Osteocyte (in vitro differentiated cells): ENCODE measurements around the gene CFAP61. TPM values are rescaled to one million over a fixed set of nuclear protein-coding genes. Genes with fewer than 3 reads are reported as not detected.
A peak's percentile ranks its signal among the peaks of the same experiment; 100 is the strongest.

Experiments used
- DNase-seq: peaks from one replicate; pipeline ENCODE4 v3.0.0; 2021; ENCODE audit warnings: mixed read lengths; ENCODE audit not compliant: unreplicated experiment; ENCODE audit errors: extremely low spot score
- H3K27ac Mint-ChIP-seq: one replicate; pipeline ENCODE4 v1.8.0; 2021; ENCODE audit warnings: mild to moderate bottlenecking, mixed read lengths; ENCODE audit not compliant: unreplicated experiment
- H3K27me3 Mint-ChIP-seq: one replicate; pipeline ENCODE4 v1.8.0; 2021; ENCODE audit warnings: mixed read lengths; ENCODE audit not compliant: unreplicated experiment
- H3K36me3 Mint-ChIP-seq: one replicate; pipeline ENCODE4 v1.8.0; 2021; ENCODE audit warnings: mixed read lengths; ENCODE audit not compliant: unreplicated experiment
- H3K4me1 Mint-ChIP-seq: one replicate; pipeline ENCODE4 v1.8.0; 2021; ENCODE audit warnings: mixed read lengths; ENCODE audit not compliant: unreplicated experiment
- H3K4me3 Mint-ChIP-seq: one replicate; pipeline ENCODE4 v1.8.0; 2021; ENCODE audit warnings: mild to moderate bottlenecking, moderate library complexity, mixed read lengths; ENCODE audit not compliant: unreplicated experiment
- H3K9me3 Mint-ChIP-seq: one replicate; pipeline ENCODE4 v1.8.0; 2021; ENCODE audit warnings: mixed read lengths; ENCODE audit not compliant: unreplicated experiment
- total RNA-seq: library from RNA; stranded (reverse); gene quantifications from 2 replicates; pipeline ENCODE4 v1.2.1, GENCODE V29; 2021
- TF ChIP-seq, protein P1 (sequence below): fragments of 200-600 bp; sonication (generic); IDR thresholded peaks from 2 replicates; pipeline ENCODE4 v1.5.0; 2021; ENCODE audit warnings: antibody characterized with exemption, mild to moderate bottlenecking, moderate library complexity

The CFAP61 gene
- total RNA-seq, 1 donor from 2014 or later, result not detected

GRCh38 chr20:20362774-20363433, 310.6 kb downstream of the CFAP61 start:
- DNase-seq, result no peak
- Mint-ChIP-seq H3K4me1 (peaks cover 11% of the 10 kb centered on the region), H3K4me3 (no peak overlapping the region), H3K9me3 (no peaks in the 10 kb centered on the region), H3K27me3 (peaks cover 78% of the 10 kb centered on the region), H3K27ac (no peak overlapping the region), H3K36me3 (no peaks in the 10 kb centered on the region)
- TF ChIP-seq, protein P1, sequence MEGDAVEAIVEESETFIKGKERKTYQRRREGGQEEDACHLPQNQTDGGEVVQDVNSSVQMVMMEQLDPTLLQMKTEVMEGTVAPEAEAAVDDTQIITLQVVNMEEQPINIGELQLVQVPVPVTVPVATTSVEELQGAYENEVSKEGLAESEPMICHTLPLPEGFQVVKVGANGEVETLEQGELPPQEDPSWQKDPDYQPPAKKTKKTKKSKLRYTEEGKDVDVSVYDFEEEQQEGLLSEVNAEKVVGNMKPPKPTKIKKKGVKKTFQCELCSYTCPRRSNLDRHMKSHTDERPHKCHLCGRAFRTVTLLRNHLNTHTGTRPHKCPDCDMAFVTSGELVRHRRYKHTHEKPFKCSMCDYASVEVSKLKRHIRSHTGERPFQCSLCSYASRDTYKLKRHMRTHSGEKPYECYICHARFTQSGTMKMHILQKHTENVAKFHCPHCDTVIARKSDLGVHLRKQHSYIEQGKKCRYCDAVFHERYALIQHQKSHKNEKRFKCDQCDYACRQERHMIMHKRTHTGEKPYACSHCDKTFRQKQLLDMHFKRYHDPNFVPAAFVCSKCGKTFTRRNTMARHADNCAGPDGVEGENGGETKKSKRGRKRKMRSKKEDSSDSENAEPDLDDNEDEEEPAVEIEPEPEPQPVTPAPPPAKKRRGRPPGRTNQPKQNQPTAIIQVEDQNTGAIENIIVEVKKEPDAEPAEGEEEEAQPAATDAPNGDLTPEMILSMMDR, result no peak

DNA sequence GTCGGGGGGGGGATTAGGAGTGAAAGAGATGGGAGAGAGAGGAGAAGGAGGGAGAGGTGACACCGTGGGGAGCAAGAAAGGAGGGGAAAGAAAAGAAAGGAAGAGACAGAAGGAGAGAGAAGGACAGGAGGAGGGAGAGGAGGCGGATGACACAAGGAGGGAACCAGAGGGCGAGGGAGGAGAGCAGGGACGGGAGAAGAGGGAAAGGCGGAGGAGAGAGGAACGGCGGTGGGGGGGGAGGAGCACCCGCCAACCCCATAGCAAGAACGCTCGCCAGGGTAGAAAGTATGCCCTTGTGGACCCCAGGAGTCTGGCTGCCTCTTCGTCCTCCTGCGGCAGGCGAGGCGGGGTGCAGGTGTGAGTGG, 311.1 kb downstream of the CFAP61 start:
- no peaks in the 10 kb centered on the region for H3K9me3 Mint-ChIP-seq
- no peak overlapping the region for H3K27ac Mint-ChIP-seq
- no peaks in the 10 kb centered on the region for H3K36me3 Mint-ChIP-seq
- H3K4me1 Mint-ChIP-seq, result peaks cover 11% of the 10 kb centered on the region
- TF ChIP-seq, protein P1, result no peak
- H3K27me3 Mint-ChIP-seq, result peaks cover 78% of the 10 kb centered on the region
- no peak overlapping the region for H3K4me3 Mint-ChIP-seq
- DNase-seq, result no peak

DNA sequence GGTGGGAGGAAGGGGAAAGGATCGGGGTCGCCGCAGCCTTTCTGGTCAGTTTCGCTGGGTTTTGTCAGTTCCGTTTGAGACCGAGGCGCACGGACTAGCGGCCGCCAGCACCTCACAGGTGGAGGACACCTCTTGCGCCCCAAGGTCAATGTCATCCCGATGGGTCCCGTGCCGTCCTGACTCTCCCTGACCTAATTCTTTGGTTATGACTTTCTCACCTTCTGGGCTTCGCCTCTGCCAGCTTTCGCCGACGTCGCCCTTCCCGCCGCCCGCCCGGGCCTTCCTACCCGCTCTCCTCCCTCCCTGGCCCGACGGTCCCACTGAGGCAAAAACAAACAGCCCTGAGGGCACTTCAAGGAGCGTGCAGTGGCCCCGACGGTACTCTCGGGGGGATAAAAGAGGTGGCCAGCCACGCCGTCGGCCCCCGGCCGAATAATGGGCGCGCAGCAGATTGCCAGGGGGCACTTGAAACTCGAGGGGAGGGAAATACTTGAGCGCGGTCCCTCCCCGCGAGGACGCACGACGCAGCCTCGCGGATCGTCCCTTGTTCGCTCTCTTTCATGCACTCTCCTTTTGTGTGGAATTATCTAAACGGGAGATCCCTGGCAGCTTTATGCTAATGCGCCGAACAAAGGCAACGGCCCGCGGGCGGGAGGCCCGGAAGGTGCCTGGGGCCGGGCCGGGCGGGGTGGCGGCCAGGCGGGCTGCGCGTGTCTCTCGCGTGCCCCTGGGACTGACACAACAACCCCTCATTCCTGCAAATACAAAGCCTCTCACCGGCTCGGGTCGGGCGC, 311.7 kb downstream of the CFAP61 start:
- Mint-ChIP-seq H3K36me3 (no peaks in the 10 kb centered on the region), H3K27me3 (peaks cover 74% of the 10 kb centered on the region), H3K4me3 (no peak overlapping the region), H3K27ac (no peak overlapping the region), H3K4me1 (peaks cover 11% of the 10 kb centered on the region), H3K9me3 (no peaks in the 10 kb centered on the region)
- TF ChIP-seq, protein P1, result no peak
- peak; percentile 84 for DNase-seq

DNA sequence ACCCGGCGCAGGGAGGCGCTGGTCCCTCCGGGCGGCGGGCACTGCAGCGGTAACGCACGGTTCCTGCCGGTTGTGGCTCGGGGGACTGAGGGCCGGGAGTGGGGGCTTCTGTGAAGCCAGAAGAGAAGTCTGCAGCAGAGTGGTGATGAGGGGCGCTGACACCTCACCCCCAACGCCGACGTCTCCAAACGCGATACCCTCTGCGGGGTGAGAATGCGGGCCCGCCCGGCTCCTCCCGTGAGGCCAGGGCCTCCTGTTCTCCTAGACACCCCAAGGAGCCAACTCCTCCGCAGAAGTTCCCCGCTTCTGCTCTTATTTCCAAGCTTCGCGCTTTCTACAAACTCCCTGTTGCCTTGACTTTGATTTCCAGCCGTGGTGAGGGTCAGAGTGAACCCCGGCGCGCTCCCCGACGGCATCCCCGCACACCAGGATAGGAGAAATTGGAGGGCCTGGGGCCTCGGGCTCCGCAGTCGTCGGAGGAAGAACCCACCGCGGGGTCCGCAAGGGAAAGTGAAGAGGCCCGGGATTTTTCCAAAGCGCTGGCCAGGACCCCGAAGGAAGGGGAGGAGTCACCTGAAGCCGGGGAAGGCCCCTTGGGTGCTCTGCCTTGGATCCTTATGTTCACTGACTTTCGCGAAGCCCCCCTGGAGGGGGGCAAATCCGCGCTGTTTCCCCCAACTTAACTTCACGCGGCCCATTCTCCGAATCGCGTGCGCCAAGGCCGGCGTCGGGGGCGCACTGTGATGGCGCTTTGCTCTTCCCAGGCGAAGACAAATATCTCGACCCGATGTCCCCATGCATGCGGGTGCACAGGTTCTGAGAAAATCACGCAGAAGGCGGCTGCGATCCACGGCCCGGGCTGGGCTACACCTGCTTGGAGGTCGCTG, 312.5 kb downstream of the CFAP61 start:
- no peak for DNase-seq
- H3K27me3 Mint-ChIP-seq, result peaks cover 71% of the 10 kb centered on the region
- H3K9me3 Mint-ChIP-seq, result no peaks in the 10 kb centered on the region
- no peak overlapping the region for H3K27ac Mint-ChIP-seq
- H3K4me3 Mint-ChIP-seq, result no peak overlapping the region
- TF ChIP-seq, protein P1, result no peak
- H3K36me3 Mint-ChIP-seq, result no peaks in the 10 kb centered on the region
- peaks cover 12% of the 10 kb centered on the region for H3K4me1 Mint-ChIP-seq
